GM12873 (cell line): ENCODE measurements around the gene RANBP6.

ENCODE experiments used
- CTCF ChIP-seq: IDR thresholded peaks from 2 replicates; pipeline ENCODE4 v1.5.1; 2012; ENCODE audit warnings: low read depth, mild to moderate bottlenecking, moderate library complexity, low read length, control low read depth; ENCODE audit not compliant: insufficient read depth; ENCODE audit errors: missing control alignments

Gene RANBP6

GRCh38 chr9:5976674-5977397 lies 38.6 kb downstream of the RANBP6 start:
- TF ChIP-seq CTCF, result peak; percentile 22

GRCh38 chr9:5971740-5972139 lies 43.7 kb downstream of the RANBP6 start:
- no peak for TF ChIP-seq CTCF
